Body of pancreas (tissue), 4 donors: ENCODE results near the gene AKR1C8. TPM values are rescaled to one million over a fixed set of nuclear protein-coding genes. Genes with fewer than 3 reads are reported as not detected.
A peak's percentile ranks its signal among the peaks of the same experiment; 100 is the strongest.
"Not testable (repeated sequence)": the region's sequence is repeated elsewhere in the genome, so short reads cannot be mapped to it uniquely, and the experiment has no call there.

Experiments used
- ATAC-seq: fragments of 150-250 bp; one replicate; pipeline ENCODE4 v1.9.1; 2016
- DNase-seq, 4 donors: peaks; one replicate each; pipeline ENCODE4 v3.0.0-alpha.2; 2019
- H3K27ac ChIP-seq, 4 donors: fragments of 200-600 bp; sonication (generic); 1 replicate in 3 of 4; 2 replicates in 1 of 4; pipeline versions ENCODE4 v1.5.1 to v1.6.1; 2016 to 2019; ENCODE audit warnings: mild to moderate bottlenecking in 1 of 4, mixed read lengths in 1 of 4, moderate library complexity in 1 of 4
- H3K27me3 ChIP-seq, 2 donors: fragments of 200-600 bp; sonication (generic); one replicate each; pipeline ENCODE4 v1.6.0; 2016; ENCODE audit warnings: mild to moderate bottlenecking in 1 of 2
- H3K36me3 ChIP-seq, 2 donors: fragments of 200-600 bp; sonication (generic); replicated peaks in 1 of 2; 2 replicates each; pipeline ENCODE4 v1.5.1; 2016; ENCODE audit warnings: low read depth in 2 of 2; ENCODE audit not compliant: insufficient read depth in 1 of 2
- H3K4me1 ChIP-seq: fragments of 200-600 bp; sonication (generic); one replicate; pipeline ENCODE4 v1.6.0; 2016
- H3K4me3 ChIP-seq, 2 donors: fragments of 200-600 bp; sonication (generic); 1 replicate in 1 of 2; 2 replicates in 1 of 2; pipeline ENCODE4 v1.5.1; 2016 to 2019
- H3K9me3 ChIP-seq, 3 donors: fragments of 200-600 bp; sonication (generic); 1 replicate in 2 of 3; 2 replicates in 1 of 3; pipeline ENCODE4 v1.5.1; 2016
- CTCF ChIP-seq, 7 experiments: fragments of 450-650 bp in 4 of 7; fragments of 200-600 bp in 3 of 7; sonication (generic) in 3 of 7; IDR thresholded peaks; one replicate each; pipeline ENCODE4 v1.5.1; 2016 to 2019; ENCODE audit warnings: antibody characterized with exemption in 7 of 7
- POLR2A ChIP-seq, 3 donors: fragments of 450-650 bp; IDR thresholded peaks; one replicate each; pipeline ENCODE4 v1.6.1; 2016; ENCODE audit warnings: antibody characterized with exemption in 3 of 3, mild to moderate bottlenecking in 2 of 3
- WGBS, 2 donors: methylation state at CpG; one replicate each; pipeline ENCODE4 v1.1.5; 2017; 5-methylcytosine and 5-hydroxymethylcytosine counted together
- intact Hi-C: fragments of 100-400 bp; cut with DNase I; formaldehyde crosslinking; loops from one replicate; pipeline ENCODE4 v1.15.1; 2023
- total RNA-seq, 2 donors: library from RNA; depleted of rRNA; stranded (reverse); fragments of >200 nt; gene quantifications; one replicate each; pipeline ENCODE4 v1.1.0, GENCODE V29; 2016

AKR1C8 gene
- not detected for total RNA-seq

DNA sequence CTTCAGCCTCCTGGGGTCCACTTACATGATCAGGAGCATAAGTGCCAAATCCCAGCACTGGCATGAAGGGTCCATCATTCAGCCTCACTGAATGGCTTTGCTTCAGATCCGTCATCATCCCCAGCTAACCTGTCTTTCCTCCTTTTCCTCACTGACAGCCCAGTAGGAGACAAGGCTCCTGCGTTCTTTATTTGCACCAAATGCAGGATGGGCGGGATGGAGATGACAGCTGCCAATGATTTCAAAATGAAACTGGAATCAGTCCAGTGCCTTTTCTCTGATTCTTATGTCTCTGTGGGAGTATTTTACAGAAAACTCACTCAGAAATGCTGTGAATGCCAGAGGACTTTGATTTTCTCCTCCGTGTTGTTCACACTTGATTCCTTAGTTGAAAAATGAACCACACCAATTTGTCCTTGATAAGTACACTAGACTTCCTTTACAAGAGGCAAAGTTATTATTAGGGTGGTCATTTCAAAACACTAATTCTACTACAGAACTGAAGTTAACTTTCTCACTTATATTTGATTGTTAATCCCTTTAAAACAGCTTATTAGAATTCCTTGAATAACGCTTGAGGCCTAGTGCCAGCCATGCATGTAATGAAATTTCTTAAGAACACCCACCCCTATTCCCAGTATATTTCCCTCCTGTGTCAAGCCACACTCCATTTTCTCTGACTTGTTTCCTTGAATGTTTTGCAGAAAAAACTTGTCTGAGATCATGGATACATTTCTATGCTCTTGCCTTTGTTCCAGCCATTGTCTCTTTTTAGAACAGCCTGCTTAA lies at the start of gene AKR1C8:
AKR1C8 (minus strand) TSS at position 164 of the 789 bp plus-strand sequence; CDS start at position 118, 46 bp downstream.
- Histone ChIP-seq H3K36me3 (no peaks in the 10 kb centered on the region), H3K27ac (no peak within 1 kb of the TSS), H3K4me3 (no peak within 1 kb of the TSS), H3K9me3 (no peaks in the 10 kb centered on the region), H3K4me1 (no peaks in the 10 kb centered on the region), H3K27me3 (no peaks in the 10 kb centered on the region)
- DNase-seq = no peak
- intact Hi-C loops = no loop called here
- ATAC-seq = no peak
- TF ChIP-seq CTCF (IDR thresholded peaks at IDR 0.05) (no peak), POLR2A (IDR thresholded peaks at IDR 0.05) (no peak)
- 88 to 92% methylated on average over 5 of the region's 5 CpGs for WGBS, 2 donors

- H3K4me3 ChIP-seq = no peak overlapping the region
- H3K27me3 ChIP-seq = no peaks in the 10 kb centered on the region
- no peak overlapping the region for H3K27ac ChIP-seq
- H3K36me3 ChIP-seq = no peaks in the 10 kb centered on the region
- TF ChIP-seq CTCF (IDR thresholded peaks at IDR 0.05) = no peak
- no peak for TF ChIP-seq POLR2A (IDR thresholded peaks at IDR 0.05)
- H3K9me3 ChIP-seq = no peaks in the 10 kb centered on the region
- ATAC-seq (peak; percentile 59), DNase-seq (peak in 3 of 4 donors; percentile 34 to 68 (median 63))
- intact Hi-C loops = no loop called here
- WGBS, 2 donors = 68 to 78% methylated on average over 6 of the region's 6 CpGs
- H3K4me1 ChIP-seq = no peaks in the 10 kb centered on the region
These were observed 49.3 kb upstream of the AKR1C8 start for GRCh38 chr10:5234106-5234860.

DNA sequence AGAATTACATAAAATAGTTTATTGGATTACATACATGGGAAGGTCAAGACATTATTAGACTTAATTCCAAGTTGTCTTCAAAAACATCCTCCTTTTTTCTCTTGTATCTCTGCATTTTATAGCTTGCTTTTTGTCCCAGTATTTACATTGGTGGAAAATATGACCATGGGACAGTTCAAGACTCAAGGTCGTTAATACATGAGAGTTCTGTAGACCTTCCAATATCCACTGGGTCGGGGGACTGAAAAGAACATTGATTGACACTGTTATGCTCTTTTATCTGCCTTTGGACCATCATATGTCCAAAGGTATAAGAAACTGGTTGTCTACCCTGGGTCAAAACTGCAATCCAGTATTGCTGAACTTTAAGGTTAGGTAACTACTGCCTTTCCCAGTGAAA lies 48.4 kb upstream of the AKR1C8 start:
- no peak overlapping the region for H3K4me3 ChIP-seq
- H3K27ac ChIP-seq = no peak overlapping the region
- DNase-seq (no peak), ATAC-seq (no peak)
- H3K9me3 ChIP-seq = no peaks in the 10 kb centered on the region
- 53 to 77% methylated on average over 2 of the region's 2 CpGs for WGBS, 2 donors
- H3K36me3 ChIP-seq = no peaks in the 10 kb centered on the region
- TF ChIP-seq CTCF (IDR thresholded peaks at IDR 0.05) = no peak
- intact Hi-C loops = no loop called here
- H3K4me1 ChIP-seq = no peaks in the 10 kb centered on the region
- H3K27me3 ChIP-seq = no peaks in the 10 kb centered on the region

- no peaks in the 10 kb centered on the region for H3K36me3 ChIP-seq
- no peak overlapping the region for H3K27ac ChIP-seq
- no peak for DNase-seq
- no peaks in the 10 kb centered on the region for H3K27me3 ChIP-seq
- intact Hi-C loops = no loop called here
- no peak overlapping the region for H3K4me3 ChIP-seq
- no peaks in the 10 kb centered on the region for H3K9me3 ChIP-seq
- ATAC-seq = no peak
- H3K4me1 ChIP-seq = no peaks in the 10 kb centered on the region
- WGBS, 2 donors = 73 to 84% methylated on average over 8 of the region's 8 CpGs
- TF ChIP-seq POLR2A (IDR thresholded peaks at IDR 0.05) (no peak), CTCF (IDR thresholded peaks at IDR 0.05) (no peak)
These were observed 44.1 kb upstream of the AKR1C8 start for GRCh38 chr10:5229019-5229418.

- H3K27ac ChIP-seq, ATAC-seq, H3K9me3 ChIP-seq, H3K4me1 ChIP-seq, H3K27me3 ChIP-seq, H3K36me3 ChIP-seq, intact Hi-C loops, DNase-seq, H3K4me3 ChIP-seq: not testable (repeated sequence)
- 80 to 86% methylated on average over 4 to 7 of the region's 7 CpGs for WGBS, 2 donors
These were observed 38.0 kb upstream of the AKR1C8 start for GRCh38 chr10:5222942-5223341.
